PC-3 (cell line): ENCODE results near the gene CAPN13.
A peak's percentile ranks its signal among the peaks of the same experiment; 100 is the strongest.

Source experiments
- CTCF ChIP-seq: fragments of 300-600 bp; sonication (generic); conservative IDR thresholded peaks from 2 replicates; pipeline ENCODE4 v1.5.1; 2017; ENCODE audit warnings: antibody characterized with exemption, low read depth, mild to moderate bottlenecking, low read length
- EZH2phosphoT487 ChIP-seq: fragments of 300-600 bp; sonication (generic); IDR thresholded peaks from 2 replicates; pipeline ENCODE4 v1.6.1; 2018; ENCODE audit warnings: mild to moderate bottlenecking, antibody characterized with exemption, low read length, borderline replicate concordance

- TF ChIP-seq CTCF = peak; percentile 33; the same call in 1 of the 2 replicates
- no peak for TF ChIP-seq EZH2phosphoT487
Observed at GRCh38 chr2:30747206-30747605, 60.0 kb downstream of the CAPN13 start.
